Activated CD8-positive, alpha-beta memory T cell treated with anti-CD3 and anti-CD28 coated beads for 48 hours (primary cell): ENCODE measurements around the gene IDH1.
"Not testable (repeated sequence)": the region's sequence is repeated elsewhere in the genome, so short reads cannot be mapped to it uniquely, and the experiment has no call there.

Source experiments
- DNase-seq, 3 experiments: peaks; one replicate each; pipeline ENCODE4 v3.0.0-alpha.2; 2020; ENCODE audit warnings: low read depth in 2 of 3, low spot score in 2 of 3

The IDH1 gene

GRCh38 chr2:208254871-208255556 lies at the start of gene IDH1:
IDH1 (minus strand) TSS chr2:208255071; CDS start chr2:208251551, 3,520 bp downstream.
- peak; percentile 79 to 97 (median 93) for DNase-seq

- DNase-seq: no peak
Measured at GRCh38 chr2:208304157-208304556, 49.3 kb upstream of the IDH1 start.

GRCh38 chr2:208300847-208301618 lies 46.2 kb upstream of the IDH1 start:
- no peak for DNase-seq

- DNase-seq: no peak
Measured at GRCh38 chr2:208297961-208298360, 43.1 kb upstream of the IDH1 start.

GRCh38 chr2:208296610-208297009 lies 41.7 kb upstream of the IDH1 start:
- no peak for DNase-seq

- no peak for DNase-seq
Measured at GRCh38 chr2:208295834-208296233, 41.0 kb upstream of the IDH1 start.

GRCh38 chr2:208294482-208295024 lies 39.7 kb upstream of the IDH1 start:
- DNase-seq: no peak

GRCh38 chr2:208285853-208286252 lies 31.0 kb upstream of the IDH1 start:
- DNase-seq: no peak

- no peak for DNase-seq
Measured at GRCh38 chr2:208280933-208281332, 26.1 kb upstream of the IDH1 start.

- DNase-seq: no peak
Measured at GRCh38 chr2:208280234-208280633, 25.4 kb upstream of the IDH1 start.

GRCh38 chr2:208279236-208279635 lies 24.4 kb upstream of the IDH1 start:
- no peak for DNase-seq

- no peak for DNase-seq
Measured at GRCh38 chr2:208278549-208278948, 23.7 kb upstream of the IDH1 start.

GRCh38 chr2:208274748-208275147 lies 19.9 kb upstream of the IDH1 start:
- DNase-seq: no peak

- DNase-seq: no peak
Measured at GRCh38 chr2:208269091-208269490, 14.2 kb upstream of the IDH1 start.

GRCh38 chr2:208268156-208268952 lies 13.5 kb upstream of the IDH1 start:
- no peak for DNase-seq

- not testable (repeated sequence) for DNase-seq
Measured at GRCh38 chr2:208267526-208267925, 12.7 kb upstream of the IDH1 start.

- no peak for DNase-seq
Measured at GRCh38 chr2:208266936-208267335, 12.1 kb upstream of the IDH1 start.

- no peak for DNase-seq
Measured at GRCh38 chr2:208266553-208266893, 11.7 kb upstream of the IDH1 start.

GRCh38 chr2:208265801-208266552 lies 11.1 kb upstream of the IDH1 start, which contains the start of gene PIKFYVE:
PIKFYVE (plus strand) TSS chr2:208266255; CDS start chr2:208271520, 5,265 bp downstream.
- DNase-seq: peak; percentile 66 to 77 (median 76)

- DNase-seq: peak in 1 of 3 experiments; percentile 13
Measured at GRCh38 chr2:208265371-208265800, 10.5 kb upstream of the IDH1 start.
